Stimulated activated CD8-positive, alpha-beta memory T cell treated with anti-CD3 and anti-CD28 coated beads, Interleukin-12 subunit alpha, Interleukin-12 subunit beta, amount 100 ng/mL, for 4 hours (primary cell): ENCODE measurements around the gene OR2V2.
"Not testable (repeated sequence)": the region's sequence is repeated elsewhere in the genome, so short reads cannot be mapped to it uniquely, and the experiment has no call there.

Experiments
- DNase-seq: peaks from one replicate; pipeline ENCODE4 v3.0.0-alpha.2; 2020; ENCODE audit warnings: low read depth

OR2V2 gene

GRCh38 chr5:181114844-181115778 lies 32.3 kb upstream of the OR2V2 start:
- DNase-seq, result no peak

GRCh38 chr5:181118369-181118768 lies 29.0 kb upstream of the OR2V2 start:
- DNase-seq, result no peak

- DNase-seq, result no peak
These were observed 28.3 kb upstream of the OR2V2 start for GRCh38 chr5:181119105-181119504.

- no peak for DNase-seq
These were observed 27.1 kb upstream of the OR2V2 start for GRCh38 chr5:181120306-181120705.

GRCh38 chr5:181120761-181121160 lies 26.6 kb upstream of the OR2V2 start:
- no peak for DNase-seq

GRCh38 chr5:181121675-181122561 lies 25.5 kb upstream of the OR2V2 start:
- DNase-seq, result no peak

GRCh38 chr5:181124526-181124925 lies 22.9 kb upstream of the OR2V2 start:
- no peak for DNase-seq

- DNase-seq, result no peak
These were observed 20.5 kb upstream of the OR2V2 start for GRCh38 chr5:181126841-181127240.

- no peak for DNase-seq
These were observed 19.9 kb upstream of the OR2V2 start for GRCh38 chr5:181127456-181127855.

- DNase-seq, result no peak
These were observed 19.3 kb upstream of the OR2V2 start for GRCh38 chr5:181127907-181128626.

GRCh38 chr5:181129601-181130000 lies 17.8 kb upstream of the OR2V2 start:
- no peak for DNase-seq

GRCh38 chr5:181130081-181130480 lies 17.3 kb upstream of the OR2V2 start:
- not testable (repeated sequence) for DNase-seq

- no peak for DNase-seq
These were observed 16.4 kb upstream of the OR2V2 start, which contains the start of gene OR2V1 for GRCh38 chr5:181130832-181131496. TSS of gene OR2V1 (minus strand) at chr5:181131169. CDS start at chr5:181125304, 5,865 bp downstream.

- no peak for DNase-seq
These were observed 15.9 kb upstream of the OR2V2 start for GRCh38 chr5:181131514-181131913.

GRCh38 chr5:181133083-181133482 lies 14.3 kb upstream of the OR2V2 start:
- DNase-seq, result no peak

GRCh38 chr5:181133610-181134231 lies 13.7 kb upstream of the OR2V2 start:
- no peak for DNase-seq

GRCh38 chr5:181134259-181134658 lies 13.1 kb upstream of the OR2V2 start:
- DNase-seq, result no peak

GRCh38 chr5:181136361-181136955 lies 10.9 kb upstream of the OR2V2 start:
- no peak for DNase-seq

- no peak for DNase-seq
These were observed 9.1 kb upstream of the OR2V2 start for GRCh38 chr5:181138258-181138657.

- DNase-seq, result no peak
These were observed 6.6 kb upstream of the OR2V2 start for GRCh38 chr5:181140766-181141165.

- DNase-seq, result no peak
These were observed 5.3 kb upstream of the OR2V2 start for GRCh38 chr5:181142054-181142453.
